HEK293 (cell line): ENCODE measurements around the gene ARHGEF4.

Source experiments
- CTCF ChIA-PET: fragments of 350-600 bp; formaldehyde crosslinking; extraction: SDS; loops from one replicate; lab custom pipeline; 2021; ENCODE audit warnings: antibody characterized with exemption; lab: Yijun Ruan, JAX
- POLR2A ChIA-PET: fragments of 300-600 bp; formaldehyde crosslinking; extraction: SDS; loops from one replicate; lab custom pipeline; 2020; ENCODE audit warnings: antibody characterized with exemption, inconsistent platforms; lab: Yijun Ruan, JAX
- H3K27ac ChIP-seq: fragments of 200-500 bp; sonication (Bioruptor generic); 2 replicates; pipeline ENCODE4 v1.5.1; 2014; ENCODE audit warnings: low read depth, low read length, control low read depth, inconsistent platforms; ENCODE audit errors: extremely low read depth
- H3K36me3 ChIP-seq, 2 experiments: fragments of 200-500 bp in 1 of 2; sonication (Bioruptor generic) in 1 of 2; 1 replicate in 1 of 2; 2 replicates in 1 of 2; pipeline ENCODE4 v1.5.1; 2014 to 2017; ENCODE audit warnings: inconsistent platforms in 2 of 2, low read length in 2 of 2; ENCODE audit not compliant: control insufficient read depth in 2 of 2, insufficient read depth in 1 of 2
- H3K4me1 ChIP-seq: fragments of 200-500 bp; sonication (Bioruptor generic); 2 replicates; pipeline ENCODE4 v1.5.1; 2014; ENCODE audit warnings: mild to moderate bottlenecking, low read length, inconsistent platforms; ENCODE audit not compliant: control insufficient read depth, insufficient read depth
- H3K4me3 ChIP-seq: 2 replicates; pipeline ENCODE4 v1.5.1; 2011; ENCODE audit warnings: low read depth, mild to moderate bottlenecking, control low read depth, low read length, moderate library complexity
- H3K9me3 ChIP-seq: fragments of 200-500 bp; sonication (Bioruptor generic); 2 replicates; pipeline ENCODE4 v1.5.1; 2014; ENCODE audit warnings: low read depth, low read length, inconsistent platforms; ENCODE audit not compliant: control insufficient read depth, insufficient read depth
- FEZF1 ChIP-seq: fragments of 450-650 bp; formaldehyde crosslinking; IDR thresholded peaks from 2 replicates; pipeline ENCODE4 v1.5.1; 2016; ENCODE audit warnings: missing biosample characterization, missing genetic modification characterization
- HOXA7 ChIP-seq: sonication (generic); formaldehyde crosslinking; IDR thresholded peaks from 2 replicates; pipeline ENCODE4 v1.8.1; 2022; ENCODE audit warnings: missing genetic modification reagents, borderline replicate concordance
- HOXC10 ChIP-seq: sonication (generic); formaldehyde crosslinking; IDR thresholded peaks from 2 replicates; pipeline ENCODE4 v1.8.1; 2023; ENCODE audit warnings: mild to moderate bottlenecking, missing genetic modification reagents
- KLF10 ChIP-seq: fragments of 450-650 bp; IDR thresholded peaks from 2 replicates; pipeline ENCODE4 v1.5.1; 2018; ENCODE audit warnings: missing biosample characterization, mild to moderate bottlenecking, missing genetic modification characterization
- OSR2 ChIP-seq: fragments of 450-650 bp; formaldehyde crosslinking; IDR thresholded peaks from 2 replicates; pipeline ENCODE4 v1.5.1; 2016; ENCODE audit warnings: missing biosample characterization, missing genetic modification characterization
- TCF7L2 ChIP-seq: IDR thresholded peaks from 2 replicates; pipeline ENCODE4 v1.6.1; 2011; ENCODE audit warnings: low read depth, mild to moderate bottlenecking, inconsistent platforms, low read length, moderate library complexity, borderline replicate concordance
- ZBTB1 ChIP-seq: fragments of 450-650 bp; formaldehyde crosslinking; IDR thresholded peaks from 2 replicates; pipeline ENCODE4 v1.5.1; 2016; ENCODE audit warnings: missing biosample characterization, missing genetic modification characterization
- ZNF19 ChIP-seq: fragments of 450-650 bp; formaldehyde crosslinking; IDR thresholded peaks from 2 replicates; pipeline ENCODE4; 2016; ENCODE audit warnings: missing biosample characterization, missing genetic modification characterization, low read depth
- ZNF221 ChIP-seq: fragments of 450-650 bp; formaldehyde crosslinking; IDR thresholded peaks from 2 replicates; pipeline ENCODE4 v1.5.1; 2017; ENCODE audit warnings: missing biosample characterization, missing genetic modification characterization, borderline replicate concordance
- ZNF37A ChIP-seq: fragments of 450-650 bp; IDR thresholded peaks from 2 replicates; pipeline ENCODE4 v1.5.1; 2018; ENCODE audit warnings: missing biosample characterization, missing genetic modification characterization
- ZNF391 ChIP-seq: fragments of 450-650 bp; formaldehyde crosslinking; IDR thresholded peaks from 2 replicates; pipeline ENCODE4 v1.5.1; 2016; ENCODE audit warnings: low read depth, missing biosample characterization, missing genetic modification characterization, borderline replicate concordance
- ZNF394 ChIP-seq: fragments of 450-650 bp; formaldehyde crosslinking; IDR thresholded peaks from 2 replicates; pipeline ENCODE4 v1.5.1; 2016; ENCODE audit warnings: missing biosample characterization, missing genetic modification characterization, mild to moderate bottlenecking, moderate library complexity, borderline replicate concordance
- ZNF629 ChIP-seq: fragments of 450-650 bp; formaldehyde crosslinking; IDR thresholded peaks from 2 replicates; pipeline ENCODE4 v1.5.1; 2017; ENCODE audit warnings: missing biosample characterization, missing genetic modification characterization
- ZNF658 ChIP-seq: fragments of 450-650 bp; formaldehyde crosslinking; IDR thresholded peaks from 2 replicates; pipeline ENCODE4; 2016; ENCODE audit warnings: missing biosample characterization, missing genetic modification characterization
- ZNF777 ChIP-seq: fragments of 450-650 bp; formaldehyde crosslinking; IDR thresholded peaks from 2 replicates; pipeline ENCODE4 v1.5.1; 2017; ENCODE audit warnings: missing biosample characterization, missing genetic modification characterization, borderline replicate concordance
- ZNF785 ChIP-seq: fragments of 450-650 bp; formaldehyde crosslinking; IDR thresholded peaks from 2 replicates; pipeline ENCODE4 v1.5.1; 2016; ENCODE audit warnings: missing biosample characterization, missing genetic modification characterization
- TF ChIP-seq, protein P1 (sequence below): sonication (generic); formaldehyde crosslinking; IDR thresholded peaks from 2 replicates; pipeline ENCODE4 v1.8.1; 2022; ENCODE audit warnings: mild to moderate bottlenecking, moderate library complexity, missing genetic modification reagents
- TF ChIP-seq, protein P2 (sequence below): fragments of 450-650 bp; formaldehyde crosslinking; IDR thresholded peaks from 2 replicates; pipeline ENCODE4 v1.5.1; 2017; ENCODE audit warnings: missing biosample characterization, missing genetic modification characterization
- TF ChIP-seq, protein P3 (sequence below): fragments of 450-650 bp; formaldehyde crosslinking; IDR thresholded peaks from 2 replicates; pipeline ENCODE4 v1.5.1; 2016; ENCODE audit warnings: missing biosample characterization, missing genetic modification characterization, borderline replicate concordance

The ARHGEF4 gene

DNA sequence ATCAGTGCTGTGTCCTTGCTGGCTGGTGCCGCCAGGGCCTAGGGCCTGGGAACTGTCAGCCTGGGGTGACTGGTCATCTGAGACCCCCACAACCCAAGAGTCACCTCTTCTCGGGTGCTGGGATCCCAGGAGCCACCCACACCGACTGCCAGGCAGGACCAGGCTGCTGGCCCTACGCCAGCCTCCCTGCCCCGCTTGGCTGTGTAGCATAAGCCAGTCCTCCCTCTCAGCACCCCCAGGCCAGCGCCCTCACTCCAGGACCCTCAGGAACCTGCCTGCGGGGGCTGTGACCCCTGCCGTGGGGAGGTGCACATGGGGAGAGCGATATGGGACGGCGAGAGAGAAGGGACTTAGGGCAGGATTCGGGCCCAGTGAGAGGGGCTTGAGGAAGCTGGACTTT, 9.5 kb downstream of the ARHGEF4 start:
- no peaks in the 10 kb centered on the region for H3K36me3 ChIP-seq
- H3K4me1 ChIP-seq = no peaks in the 10 kb centered on the region
- H3K27ac ChIP-seq = no peak overlapping the region
- TF ChIP-seq ZBTB1 (tag by site-specific recombination) (no peak), KLF10 (tag by site-specific recombination) (no peak), ZNF37A (tag by site-specific recombination) (no peak), FEZF1 (tag by site-specific recombination) (no peak), ZNF777 (tag by site-specific recombination) (no peak), HOXA7 (CRISPR knock-in tag) (no peak)
- TF ChIP-seq, protein P1, sequence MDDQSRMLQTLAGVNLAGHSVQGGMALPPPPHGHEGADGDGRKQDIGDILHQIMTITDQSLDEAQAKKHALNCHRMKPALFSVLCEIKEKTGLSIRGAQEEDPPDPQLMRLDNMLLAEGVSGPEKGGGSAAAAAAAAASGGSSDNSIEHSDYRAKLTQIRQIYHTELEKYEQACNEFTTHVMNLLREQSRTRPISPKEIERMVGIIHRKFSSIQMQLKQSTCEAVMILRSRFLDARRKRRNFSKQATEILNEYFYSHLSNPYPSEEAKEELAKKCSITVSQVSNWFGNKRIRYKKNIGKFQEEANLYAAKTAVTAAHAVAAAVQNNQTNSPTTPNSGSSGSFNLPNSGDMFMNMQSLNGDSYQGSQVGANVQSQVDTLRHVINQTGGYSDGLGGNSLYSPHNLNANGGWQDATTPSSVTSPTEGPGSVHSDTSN = no peak
- no peak overlapping the region for H3K4me3 ChIP-seq
- CTCF ChIA-PET = no interaction called here
- H3K9me3 ChIP-seq = no peaks in the 10 kb centered on the region
- POLR2A ChIA-PET = no interaction called here

DNA sequence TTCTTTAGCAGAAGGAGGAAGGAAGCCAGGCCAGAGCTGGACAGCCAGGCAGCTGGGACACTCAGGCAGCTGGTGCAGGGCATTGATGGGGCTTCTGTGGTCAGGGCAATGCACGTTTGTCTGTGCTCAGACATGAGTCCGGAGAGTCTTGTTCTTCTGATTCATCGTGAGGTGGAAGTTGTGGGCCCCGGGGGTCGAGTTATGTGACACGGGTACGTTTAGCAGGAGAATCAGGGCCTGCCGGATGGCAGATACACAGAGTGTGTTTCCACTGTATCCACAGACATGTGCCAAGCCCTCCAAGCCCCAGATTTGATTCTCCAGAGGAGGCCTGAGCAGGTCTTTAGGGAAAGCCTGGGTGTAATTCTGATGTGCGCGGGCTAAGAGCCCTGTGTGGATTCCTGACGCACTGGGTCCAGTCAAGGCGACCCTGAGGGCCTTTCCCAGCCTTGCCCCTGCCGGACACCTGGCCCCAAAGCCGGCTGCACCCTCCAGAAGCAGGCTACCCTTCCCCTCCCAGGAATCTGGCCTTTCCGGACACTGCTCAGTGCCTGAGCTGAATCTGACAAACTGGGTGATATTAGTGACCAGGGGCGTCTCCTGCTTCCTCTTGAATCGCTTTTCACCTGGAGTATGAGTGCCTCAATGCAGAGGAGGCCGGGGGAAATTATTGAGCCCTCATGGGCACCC, 10.1 kb downstream of the ARHGEF4 start:
- TF ChIP-seq ZNF391 (tag by site-specific recombination) = no peak
- TF ChIP-seq ZNF394 (tag by site-specific recombination) = no peak
- no peak for TF ChIP-seq ZNF629
- TF ChIP-seq ZNF785 (tag by site-specific recombination) = no peak
- TF ChIP-seq, protein P2, sequence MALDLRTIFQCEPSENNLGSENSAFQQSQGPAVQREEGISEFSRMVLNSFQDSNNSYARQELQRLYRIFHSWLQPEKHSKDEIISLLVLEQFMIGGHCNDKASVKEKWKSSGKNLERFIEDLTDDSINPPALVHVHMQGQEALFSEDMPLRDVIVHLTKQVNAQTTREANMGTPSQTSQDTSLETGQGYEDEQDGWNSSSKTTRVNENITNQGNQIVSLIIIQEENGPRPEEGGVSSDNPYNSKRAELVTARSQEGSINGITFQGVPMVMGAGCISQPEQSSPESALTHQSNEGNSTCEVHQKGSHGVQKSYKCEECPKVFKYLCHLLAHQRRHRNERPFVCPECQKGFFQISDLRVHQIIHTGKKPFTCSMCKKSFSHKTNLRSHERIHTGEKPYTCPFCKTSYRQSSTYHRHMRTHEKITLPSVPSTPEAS (tag by site-specific recombination) = no peak
- no peak for TF ChIP-seq ZNF19
- TF ChIP-seq, protein P3, sequence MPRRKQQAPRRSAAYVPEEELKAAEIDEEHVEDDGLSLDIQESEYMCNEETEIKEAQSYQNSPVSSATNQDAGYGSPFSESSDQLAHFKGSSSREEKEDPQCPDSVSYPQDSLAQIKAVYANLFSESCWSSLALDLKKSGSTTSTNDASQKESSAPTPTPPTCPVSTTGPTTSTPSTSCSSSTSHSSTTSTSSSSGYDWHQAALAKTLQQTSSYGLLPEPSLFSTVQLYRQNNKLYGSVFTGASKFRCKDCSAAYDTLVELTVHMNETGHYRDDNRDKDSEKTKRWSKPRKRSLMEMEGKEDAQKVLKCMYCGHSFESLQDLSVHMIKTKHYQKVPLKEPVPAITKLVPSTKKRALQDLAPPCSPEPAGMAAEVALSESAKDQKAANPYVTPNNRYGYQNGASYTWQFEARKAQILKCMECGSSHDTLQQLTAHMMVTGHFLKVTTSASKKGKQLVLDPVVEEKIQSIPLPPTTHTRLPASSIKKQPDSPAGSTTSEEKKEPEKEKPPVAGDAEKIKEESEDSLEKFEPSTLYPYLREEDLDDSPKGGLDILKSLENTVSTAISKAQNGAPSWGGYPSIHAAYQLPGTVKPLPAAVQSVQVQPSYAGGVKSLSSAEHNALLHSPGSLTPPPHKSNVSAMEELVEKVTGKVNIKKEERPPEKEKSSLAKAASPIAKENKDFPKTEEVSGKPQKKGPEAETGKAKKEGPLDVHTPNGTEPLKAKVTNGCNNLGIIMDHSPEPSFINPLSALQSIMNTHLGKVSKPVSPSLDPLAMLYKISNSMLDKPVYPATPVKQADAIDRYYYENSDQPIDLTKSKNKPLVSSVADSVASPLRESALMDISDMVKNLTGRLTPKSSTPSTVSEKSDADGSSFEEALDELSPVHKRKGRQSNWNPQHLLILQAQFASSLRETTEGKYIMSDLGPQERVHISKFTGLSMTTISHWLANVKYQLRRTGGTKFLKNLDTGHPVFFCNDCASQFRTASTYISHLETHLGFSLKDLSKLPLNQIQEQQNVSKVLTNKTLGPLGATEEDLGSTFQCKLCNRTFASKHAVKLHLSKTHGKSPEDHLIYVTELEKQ = no peak
- TF ChIP-seq HOXC10 = no peak
- no peak for TF ChIP-seq ZNF658 (tag by site-specific recombination)
- TF ChIP-seq OSR2 (tag by site-specific recombination) = no peak
- no peak for TF ChIP-seq ZNF221 (tag by site-specific recombination)
- TF ChIP-seq TCF7L2 = no peak
- TF ChIP-seq, all 188 proteins: peak for 0
- no peaks in the 10 kb centered on the region for H3K36me3 ChIP-seq
- no peak overlapping the region for H3K27ac ChIP-seq
- ChIA-PET CTCF (no interaction called here), POLR2A (no interaction called here)
- no peak overlapping the region for H3K4me3 ChIP-seq
- H3K9me3 ChIP-seq = no peaks in the 10 kb centered on the region
- no peaks in the 10 kb centered on the region for H3K4me1 ChIP-seq
